ENCODE measurements around the gene SCUBE1. TPM values are rescaled to one million over a fixed set of nuclear protein-coding genes. Genes with fewer than 3 reads are reported as not detected.

SCUBE1 gene
- total RNA-seq, 4 donors from 2014 or later = 37.3 to 107 (median 75.9) TPM

DNA sequence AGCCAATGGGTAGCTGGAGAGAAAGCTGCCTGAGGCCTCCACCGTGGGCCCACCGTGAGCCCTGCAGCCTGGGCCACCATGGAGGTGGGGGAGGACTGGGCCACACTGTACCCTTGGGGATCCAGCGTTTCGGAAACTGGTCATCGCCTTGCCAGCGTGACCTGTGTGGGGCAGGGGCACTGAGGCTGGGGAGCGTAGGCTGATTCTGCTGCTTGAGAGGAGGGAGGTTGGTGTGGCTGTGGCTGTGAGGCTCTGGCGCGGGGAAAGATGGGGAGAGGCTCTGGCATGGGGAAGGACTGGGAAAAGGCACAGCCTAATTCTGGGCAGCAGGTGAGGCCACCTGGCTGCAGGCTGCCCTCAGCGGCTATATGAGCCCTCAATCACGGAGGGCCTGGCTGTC is 143.6 kb downstream of the SCUBE1 start:
- Histone ChIP-seq H3K4me1 (no peaks in the 10 kb centered on the region), H3K9me3 (no peaks in the 10 kb centered on the region), H3K4me3 (no peak overlapping the region), H3K27me3 (peaks cover 12% of the 10 kb centered on the region), H3K36me3 (peaks cover 0 to 30% of the 10 kb centered on the region in 2 donors), H3K27ac (no peak overlapping the region)
- TF ChIP-seq EP300 (IDR thresholded peaks at IDR 0.05) = no peak
- no peak for TF ChIP-seq POLR2AphosphoS5 (IDR thresholded peaks at IDR 0.05)
- no peak for TF ChIP-seq POLR2A (IDR thresholded peaks at IDR 0.05)
- TF ChIP-seq CTCF (IDR thresholded peaks at IDR 0.05) = no peak
- WGBS, 2 donors (ENCODE audit: low coverage in 1 of 2) = 55 to 80% methylated on average over 2 to 6 of the region's 11 CpGs
- ATAC-seq = no peak

DNA sequence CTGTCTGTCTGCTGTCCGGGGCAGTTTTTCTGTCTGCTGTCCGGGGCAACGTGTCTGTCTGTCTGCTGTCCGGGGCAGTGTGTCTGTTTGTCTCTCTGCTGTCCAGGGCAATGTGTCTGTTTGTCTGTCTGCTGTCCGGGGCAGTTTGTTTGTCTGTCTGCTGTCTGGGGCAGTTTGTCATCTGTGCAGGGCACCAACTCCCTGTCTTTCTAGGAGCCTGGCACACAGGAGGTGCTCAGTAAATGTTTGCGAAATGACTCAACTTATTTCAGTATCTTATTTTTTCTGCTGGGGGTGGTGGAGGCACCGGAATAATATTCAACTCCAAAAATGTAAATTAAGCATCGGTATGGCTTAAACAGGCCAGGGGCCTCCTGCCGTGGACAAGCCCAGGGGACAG is 144.2 kb downstream of the SCUBE1 start:
- 47 to 73% methylated on average over 2 to 3 of the region's 9 CpGs for WGBS, 2 donors (ENCODE audit: low coverage in 1 of 2)
- no peak for ATAC-seq
- Histone ChIP-seq H3K27me3 (peaks cover 12% of the 10 kb centered on the region), H3K4me1 (no peaks in the 10 kb centered on the region), H3K27ac (no peak overlapping the region), H3K9me3 (no peaks in the 10 kb centered on the region), H3K4me3 (no peak overlapping the region), H3K36me3 (peaks cover 0 to 26% of the 10 kb centered on the region in 2 donors)
- no peak for TF ChIP-seq CTCF (IDR thresholded peaks at IDR 0.05)
- no peak for TF ChIP-seq POLR2A (IDR thresholded peaks at IDR 0.05)
- TF ChIP-seq EP300 (IDR thresholded peaks at IDR 0.05) = no peak
- no peak for TF ChIP-seq POLR2AphosphoS5 (IDR thresholded peaks at IDR 0.05)

DNA sequence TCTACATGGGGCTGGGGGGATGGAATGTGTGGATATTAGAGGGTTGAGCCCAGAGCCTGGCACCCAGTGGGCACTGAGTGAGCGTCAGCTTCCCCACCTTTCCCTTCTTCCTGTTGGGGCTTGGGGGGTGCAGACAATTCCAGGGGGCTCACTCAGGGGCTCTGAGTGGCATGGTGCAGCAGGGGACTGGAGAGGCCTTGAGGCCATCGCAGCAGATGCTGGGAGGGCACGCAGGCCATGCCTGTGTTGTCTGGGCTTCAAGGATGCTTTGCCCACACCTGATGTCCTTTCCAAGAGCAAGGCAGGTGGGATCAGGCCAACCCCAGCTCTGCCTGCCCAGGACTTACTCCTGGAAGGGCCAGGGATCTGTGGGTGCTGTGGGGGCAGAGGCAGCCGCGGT is 145.0 kb downstream of the SCUBE1 start:
- WGBS, 2 donors (ENCODE audit: low coverage in 1 of 2) = 80% methylated on average over 1 of the region's 5 CpGs; no CpG with 5 or more reads in 1 of the 2 donors
- Histone ChIP-seq H3K36me3 (peaks cover 0 to 18% of the 10 kb centered on the region in 2 donors), H3K27me3 (peaks cover 12% of the 10 kb centered on the region), H3K9me3 (no peaks in the 10 kb centered on the region), H3K4me1 (no peaks in the 10 kb centered on the region), H3K4me3 (no peak overlapping the region), H3K27ac (no peak overlapping the region)
- ATAC-seq = no peak
- TF ChIP-seq POLR2AphosphoS5 (IDR thresholded peaks at IDR 0.05) (no peak), CTCF (IDR thresholded peaks at IDR 0.05) (no peak), EP300 (IDR thresholded peaks at IDR 0.05) (no peak), POLR2A (IDR thresholded peaks at IDR 0.05) (no peak)

- no peaks in the 10 kb centered on the region for H3K4me1 ChIP-seq
- no peak overlapping the region for H3K4me3 ChIP-seq
- peaks cover 0 to 11% of the 10 kb centered on the region in 2 donors for H3K36me3 ChIP-seq
- TF ChIP-seq EP300 (IDR thresholded peaks at IDR 0.05) (no peak), POLR2AphosphoS5 (IDR thresholded peaks at IDR 0.05) (no peak), POLR2A (IDR thresholded peaks at IDR 0.05) (no peak), CTCF (IDR thresholded peaks at IDR 0.05) (no peak)
- 41 to 66% methylated on average over 8 to 9 of the region's 22 CpGs for WGBS, 2 donors (ENCODE audit: low coverage in 1 of 2)
- peaks cover 12% of the 10 kb centered on the region for H3K27me3 ChIP-seq
- no peak overlapping the region for H3K27ac ChIP-seq
- no peak for ATAC-seq
- no peaks in the 10 kb centered on the region for H3K9me3 ChIP-seq
Measured at GRCh38 chr22:43197271-43197941, 145.8 kb downstream of the SCUBE1 start.

DNA sequence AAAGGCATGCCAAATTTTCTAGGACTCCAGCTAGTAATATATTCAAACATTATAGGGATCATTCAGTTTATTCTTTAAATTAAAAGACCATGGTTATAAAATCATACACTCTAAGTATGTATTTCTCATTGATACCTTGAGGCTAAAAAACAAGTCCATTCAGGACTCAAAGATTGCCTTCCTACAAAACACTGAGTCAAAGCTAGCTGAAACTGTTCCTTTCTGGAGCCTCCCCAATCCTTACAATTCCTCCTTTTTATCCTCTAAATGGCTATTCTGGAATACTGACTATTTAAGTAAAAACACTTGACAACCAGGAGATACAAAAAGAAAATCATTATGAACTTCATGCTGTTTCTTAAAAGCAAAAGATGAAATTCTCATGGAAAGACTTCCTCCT is 151.3 kb downstream of the SCUBE1 start:
- no peaks in the 10 kb centered on the region for H3K36me3 ChIP-seq
- TF ChIP-seq POLR2A (IDR thresholded peaks at IDR 0.05) = no peak
- no peak for TF ChIP-seq CTCF (IDR thresholded peaks at IDR 0.05)
- TF ChIP-seq POLR2AphosphoS5 (IDR thresholded peaks at IDR 0.05) = no peak
- no peak for TF ChIP-seq EP300 (IDR thresholded peaks at IDR 0.05)
- ATAC-seq = no peak

More for the DNA sequence above, 151.3 kb downstream of the SCUBE1 start:
- Histone ChIP-seq H3K27ac (no peak overlapping the region), H3K9me3 (no peaks in the 10 kb centered on the region), H3K4me1 (peaks cover 0 to 7% (median 0%) of the 10 kb centered on the region in 3 donors), H3K27me3 (peaks cover 7% of the 10 kb centered on the region), H3K4me3 (no peak overlapping the region)

Measured in gastroesophageal sphincter (tissue), 4 donors.